Measurements from ENCODE around the gene SEC11C.

DNA sequence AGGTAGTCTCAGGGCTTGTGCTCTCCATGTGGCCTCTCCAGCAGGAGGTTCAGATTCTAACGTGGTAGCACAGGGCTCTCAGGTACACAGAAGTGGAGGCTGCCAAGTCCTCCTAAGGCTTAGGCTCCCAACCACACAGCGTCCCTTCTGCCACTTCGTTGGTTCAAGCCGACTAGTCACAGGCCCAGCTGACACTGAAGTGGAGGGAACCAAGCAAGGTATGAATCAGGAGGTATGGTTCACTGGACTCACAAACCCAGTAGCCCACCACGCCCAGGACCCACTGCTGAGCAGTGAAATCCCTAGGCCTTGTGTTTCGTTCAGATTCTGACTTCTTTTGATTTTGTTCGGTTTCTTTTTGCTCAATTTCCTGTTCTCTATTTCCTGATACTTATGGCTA, 46.0 kb upstream of the SEC11C start:
- TF ChIP-seq, protein P1, sequence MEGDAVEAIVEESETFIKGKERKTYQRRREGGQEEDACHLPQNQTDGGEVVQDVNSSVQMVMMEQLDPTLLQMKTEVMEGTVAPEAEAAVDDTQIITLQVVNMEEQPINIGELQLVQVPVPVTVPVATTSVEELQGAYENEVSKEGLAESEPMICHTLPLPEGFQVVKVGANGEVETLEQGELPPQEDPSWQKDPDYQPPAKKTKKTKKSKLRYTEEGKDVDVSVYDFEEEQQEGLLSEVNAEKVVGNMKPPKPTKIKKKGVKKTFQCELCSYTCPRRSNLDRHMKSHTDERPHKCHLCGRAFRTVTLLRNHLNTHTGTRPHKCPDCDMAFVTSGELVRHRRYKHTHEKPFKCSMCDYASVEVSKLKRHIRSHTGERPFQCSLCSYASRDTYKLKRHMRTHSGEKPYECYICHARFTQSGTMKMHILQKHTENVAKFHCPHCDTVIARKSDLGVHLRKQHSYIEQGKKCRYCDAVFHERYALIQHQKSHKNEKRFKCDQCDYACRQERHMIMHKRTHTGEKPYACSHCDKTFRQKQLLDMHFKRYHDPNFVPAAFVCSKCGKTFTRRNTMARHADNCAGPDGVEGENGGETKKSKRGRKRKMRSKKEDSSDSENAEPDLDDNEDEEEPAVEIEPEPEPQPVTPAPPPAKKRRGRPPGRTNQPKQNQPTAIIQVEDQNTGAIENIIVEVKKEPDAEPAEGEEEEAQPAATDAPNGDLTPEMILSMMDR (IDR thresholded peaks at IDR 0.05): no peak
- TF ChIP-seq POLR2A (IDR thresholded peaks at IDR 0.05): no peak
